Mucosa of rectum (tissue), 2 donors: ENCODE results near the gene CHRD.

Experiments
- H3K27ac ChIP-seq, 2 donors: one replicate each; pipeline ENCODE4 v1.7.0; 2013; ENCODE audit warnings: inconsistent platforms in 2 of 2, low read depth in 2 of 2, low read length in 2 of 2
- H3K27me3 ChIP-seq, 2 donors: one replicate each; pipeline ENCODE4 v1.7.0; 2013; ENCODE audit warnings: low read length in 2 of 2; ENCODE audit not compliant: control insufficient read depth in 2 of 2, insufficient read depth in 2 of 2
- H3K36me3 ChIP-seq, 2 donors: one replicate each; pipeline ENCODE4 v1.7.0; 2013; ENCODE audit warnings: low read length in 2 of 2; ENCODE audit not compliant: control insufficient read depth in 2 of 2, insufficient read depth in 2 of 2
- H3K4me1 ChIP-seq, 2 donors: one replicate each; pipeline ENCODE4 v1.7.0; 2013; ENCODE audit warnings: low read length in 2 of 2, mild to moderate bottlenecking in 1 of 2; ENCODE audit not compliant: control insufficient read depth in 2 of 2, insufficient read depth in 2 of 2
- H3K4me3 ChIP-seq, 2 donors: one replicate each; pipeline ENCODE4 v1.7.0; 2013; ENCODE audit warnings: low read length in 2 of 2
- H3K9ac ChIP-seq, 2 donors: one replicate each; pipeline ENCODE4 v1.7.0; 2013; ENCODE audit warnings: low read length in 2 of 2, low read depth in 1 of 2, mild to moderate bottlenecking in 1 of 2
- H3K9me3 ChIP-seq, 2 donors: one replicate each; pipeline ENCODE4 v1.7.0; 2013; ENCODE audit warnings: low read length in 2 of 2; ENCODE audit not compliant: control insufficient read depth in 2 of 2
- donor health status: healthy.
- donor health status: Normal muscosa, but diverticular disease.

CHRD gene

GRCh38 chr3:184391266-184391665 is 11.4 kb downstream of the CHRD start:
- H3K36me3 ChIP-seq, result no peaks in the 10 kb centered on the region
- no peak overlapping the region for H3K9ac ChIP-seq
- H3K4me1 ChIP-seq, result no peaks in the 10 kb centered on the region
- peaks cover 3 to 4% of the 10 kb centered on the region in 2 donors for H3K27me3 ChIP-seq
- no peak overlapping the region for H3K4me3 ChIP-seq
- H3K9me3 ChIP-seq, result no peaks in the 10 kb centered on the region
- no peak overlapping the region for H3K27ac ChIP-seq

- Histone ChIP-seq H3K9ac (no peak overlapping the region), H3K4me1 (no peaks in the 10 kb centered on the region), H3K27me3 (peaks cover 3 to 4% of the 10 kb centered on the region in 2 donors), H3K4me3 (no peak overlapping the region), H3K27ac (no peak overlapping the region), H3K9me3 (no peaks in the 10 kb centered on the region), H3K36me3 (no peaks in the 10 kb centered on the region)
Observed at GRCh38 chr3:184395320-184395660, 15.4 kb downstream of the CHRD start.

- H3K9ac ChIP-seq, result no peak overlapping the region
- peaks cover 8 to 10% of the 10 kb centered on the region in 2 donors for H3K27me3 ChIP-seq
- H3K9me3 ChIP-seq, result no peaks in the 10 kb centered on the region
- no peaks in the 10 kb centered on the region for H3K36me3 ChIP-seq
- H3K27ac ChIP-seq, result no peak overlapping the region
- H3K4me1 ChIP-seq, result no peaks in the 10 kb centered on the region
- H3K4me3 ChIP-seq, result no peak overlapping the region
Observed at GRCh38 chr3:184399410-184399809, 19.6 kb downstream of the CHRD start.

GRCh38 chr3:184405075-184406030 is 25.5 kb downstream of the CHRD start:
- Histone ChIP-seq H3K36me3 (no peaks in the 10 kb centered on the region), H3K4me1 (no peaks in the 10 kb centered on the region), H3K9ac (no peak overlapping the region), H3K27me3 (peaks cover 7 to 8% of the 10 kb centered on the region in 2 donors), H3K27ac (no peak overlapping the region), H3K9me3 (no peaks in the 10 kb centered on the region), H3K4me3 (no peak overlapping the region)

GRCh38 chr3:184409331-184409926 is 29.6 kb downstream of the CHRD start:
- no peaks in the 10 kb centered on the region for H3K27me3 ChIP-seq
- no peaks in the 10 kb centered on the region for H3K36me3 ChIP-seq
- H3K4me3 ChIP-seq, result no peak overlapping the region
- H3K9ac ChIP-seq, result no peak overlapping the region
- H3K9me3 ChIP-seq, result no peaks in the 10 kb centered on the region
- H3K27ac ChIP-seq, result no peak overlapping the region
- H3K4me1 ChIP-seq, result no peaks in the 10 kb centered on the region

GRCh38 chr3:184409946-184410500 is 30.2 kb downstream of the CHRD start:
- Histone ChIP-seq H3K36me3 (no peaks in the 10 kb centered on the region), H3K4me3 (no peak overlapping the region), H3K9ac (no peak overlapping the region), H3K9me3 (no peaks in the 10 kb centered on the region), H3K27ac (no peak overlapping the region), H3K27me3 (no peaks in the 10 kb centered on the region), H3K4me1 (no peaks in the 10 kb centered on the region)

- no peaks in the 10 kb centered on the region for H3K9me3 ChIP-seq
- no peak overlapping the region for H3K9ac ChIP-seq
- no peak overlapping the region for H3K27ac ChIP-seq
- H3K36me3 ChIP-seq, result no peaks in the 10 kb centered on the region
- H3K4me3 ChIP-seq, result no peak overlapping the region
- H3K27me3 ChIP-seq, result no peaks in the 10 kb centered on the region
- H3K4me1 ChIP-seq, result no peaks in the 10 kb centered on the region
Observed at GRCh38 chr3:184414418-184415202, 34.8 kb downstream of the CHRD start.

GRCh38 chr3:184415203-184415490 is 35.3 kb downstream of the CHRD start:
- Histone ChIP-seq H3K27me3 (no peaks in the 10 kb centered on the region), H3K4me1 (no peaks in the 10 kb centered on the region), H3K27ac (no peak overlapping the region)

GRCh38 chr3:184417619-184418327 is 37.9 kb downstream of the CHRD start:
- no peak overlapping the region for H3K4me3 ChIP-seq
- no peaks in the 10 kb centered on the region for H3K4me1 ChIP-seq
- H3K36me3 ChIP-seq, result no peaks in the 10 kb centered on the region

More at GRCh38 chr3:184415203-184415490, 35.3 kb downstream of the CHRD start:
- H3K9ac ChIP-seq, result no peak overlapping the region
- H3K4me3 ChIP-seq, result no peak overlapping the region
- no peaks in the 10 kb centered on the region for H3K36me3 ChIP-seq
- no peaks in the 10 kb centered on the region for H3K9me3 ChIP-seq

More at GRCh38 chr3:184417619-184418327, 37.9 kb downstream of the CHRD start:
- Histone ChIP-seq H3K27ac (no peak overlapping the region), H3K27me3 (no peaks in the 10 kb centered on the region), H3K9me3 (no peaks in the 10 kb centered on the region), H3K9ac (no peak overlapping the region)
